WTC11 (cell line): ENCODE data around the gene GTF2H4. TPM values are rescaled to one million over a fixed set of nuclear protein-coding genes. Genes with fewer than 3 reads are reported as not detected.
"Not testable (repeated sequence)": the region's sequence is repeated elsewhere in the genome, so short reads cannot be mapped to it uniquely, and the experiment has no call there.

Experiments used
- ATAC-seq: fragments of 200-7000 bp; cut with Tn5 transposase; 2 replicates; pipeline ENCODE4 v1.10.0; 2021; ENCODE audit warnings: mild to moderate bottlenecking, moderate library complexity
- CTCF ChIA-PET: fragments of 300-600 bp; sonication (Branson Sonifier 250); formaldehyde crosslinking; loops from one replicate; lab custom pipeline; 2021; ENCODE audit warnings: antibody characterized with exemption; lab: Charles Lee
- POLR2A ChIA-PET: fragments of 350-600 bp; sonication (Branson Sonifier 250); formaldehyde crosslinking; loops from one replicate; lab custom pipeline; 2021; ENCODE audit warnings: antibody characterized with exemption; lab: Charles Lee
- DNase-seq: peaks from one replicate; pipeline ENCODE4 v3.0.0; 2021; ENCODE audit warnings: low spot score
- H3K27ac Mint-ChIP-seq: 2 replicates; pipeline ENCODE4 v1.8.0; 2021; ENCODE audit warnings: mixed read lengths
- H3K27me3 Mint-ChIP-seq: 2 replicates; pipeline ENCODE4 v1.8.0; 2021; ENCODE audit warnings: low read depth, mild to moderate bottlenecking, moderate library complexity, mixed read lengths
- H3K36me3 Mint-ChIP-seq: 2 replicates; pipeline ENCODE4 v1.8.0; 2021; ENCODE audit warnings: mixed read lengths
- H3K4me1 Mint-ChIP-seq: 2 replicates; pipeline ENCODE4 v1.8.0; 2022; ENCODE audit warnings: mixed read lengths
- H3K4me3 Mint-ChIP-seq: 2 replicates; pipeline ENCODE4 v1.8.0; 2021; ENCODE audit warnings: mild to moderate bottlenecking, moderate library complexity, mixed read lengths
- H3K9me3 Mint-ChIP-seq: 2 replicates; pipeline ENCODE4 v1.8.0; 2021; ENCODE audit warnings: mixed read lengths
- AR ChIP-seq: fragments of 250-450 bp; sonication (Bioruptor Pico); IDR thresholded peaks from 2 replicates; pipeline ENCODE4 v1.9.0; 2021; ENCODE audit warnings: mild to moderate bottlenecking
- E2F5 ChIP-seq: sonication (generic); formaldehyde crosslinking; IDR thresholded peaks from 2 replicates; pipeline ENCODE4 v1.8.1; 2022; ENCODE audit warnings: mild to moderate bottlenecking, moderate library complexity, missing genetic modification reagents
- ELF4 ChIP-seq: sonication (generic); formaldehyde crosslinking; IDR thresholded peaks from 2 replicates; pipeline ENCODE4 v1.8.1; 2022; ENCODE audit warnings: low read depth, mild to moderate bottlenecking, moderate library complexity, missing genetic modification reagents
- FOXP1 ChIP-seq: sonication (generic); formaldehyde crosslinking; IDR thresholded peaks from 2 replicates; pipeline ENCODE4 v1.8.0; 2022; ENCODE audit warnings: missing genetic modification reagents, mild to moderate bottlenecking, moderate library complexity, borderline replicate concordance
- HMGA2 ChIP-seq: fragments of 250-450 bp; sonication (Bioruptor Pico); IDR thresholded peaks from 2 replicates; pipeline ENCODE4 v1.4.0; 2021; ENCODE audit warnings: mild to moderate bottlenecking, moderate library complexity
- JAZF1 ChIP-seq: fragments of 250-450 bp; sonication (Bioruptor Pico); IDR thresholded peaks from 2 replicates; pipeline ENCODE4 v1.9.0; 2021; ENCODE audit warnings: moderate library complexity, mild to moderate bottlenecking, inconsistent platforms
- NR1H2 ChIP-seq: sonication (generic); formaldehyde crosslinking; IDR thresholded peaks from 2 replicates; pipeline ENCODE4 v1.9.0; 2021; ENCODE audit warnings: mild to moderate bottlenecking, moderate library complexity, missing genetic modification reagents
- NR3C1 ChIP-seq: sonication (generic); formaldehyde crosslinking; conservative IDR thresholded peaks from 2 replicates; pipeline ENCODE4 v1.8.1; 2023; ENCODE audit warnings: low read depth, mild to moderate bottlenecking, missing genetic modification reagents
- RELA ChIP-seq: sonication (generic); formaldehyde crosslinking; IDR thresholded peaks from 2 replicates; pipeline ENCODE4 v1.8.1; 2022; ENCODE audit warnings: missing genetic modification reagents, mild to moderate bottlenecking, borderline replicate concordance
- SOX15 ChIP-seq: fragments of 250-450 bp; sonication (Bioruptor Pico); IDR thresholded peaks from 2 replicates; pipeline ENCODE4 v1.9.0; 2021; ENCODE audit warnings: mild to moderate bottlenecking
- TEAD4 ChIP-seq: sonication (generic); formaldehyde crosslinking; IDR thresholded peaks from 2 replicates; pipeline ENCODE4 v1.8.0; 2022; ENCODE audit warnings: mild to moderate bottlenecking, missing genetic modification reagents
- TP53 ChIP-seq: sonication (generic); formaldehyde crosslinking; IDR thresholded peaks from 2 replicates; pipeline ENCODE4 v1.8.1; 2023; ENCODE audit warnings: mild to moderate bottlenecking, missing genetic modification reagents
- ZNF121 ChIP-seq: sonication (generic); formaldehyde crosslinking; IDR thresholded peaks from 2 replicates; pipeline ENCODE4 v1.8.0; 2023; ENCODE audit warnings: missing genetic modification reagents
- ZNF317 ChIP-seq: sonication (generic); formaldehyde crosslinking; IDR thresholded peaks from 2 replicates; pipeline ENCODE4 v1.8.1; 2023; ENCODE audit warnings: low read depth, mild to moderate bottlenecking, moderate library complexity, missing genetic modification reagents, borderline replicate concordance
- ZNF671 ChIP-seq: fragments of 250-450 bp; sonication (Bioruptor Pico); IDR thresholded peaks from 2 replicates; pipeline ENCODE4 v1.8.0; 2021; ENCODE audit warnings: mild to moderate bottlenecking
- total RNA-seq: library from RNA; stranded (reverse); gene quantifications from 3 replicates; pipeline ENCODE4 v1.2.3, GENCODE V29; 2021
- TF ChIP-seq, protein P1 (sequence below): sonication (generic); formaldehyde crosslinking; IDR thresholded peaks from 2 replicates; pipeline ENCODE4 v1.8.0; 2022; ENCODE audit warnings: mild to moderate bottlenecking, missing genetic modification reagents
- TF ChIP-seq, protein P2 (sequence below): sonication (generic); formaldehyde crosslinking; IDR thresholded peaks from 2 replicates; pipeline ENCODE4 v1.8.1; 2022; ENCODE audit warnings: low read depth, missing genetic modification reagents, borderline replicate concordance

The GTF2H4 gene
- total RNA-seq, 1 experiment from 2014 or later = 49.2 TPM

GRCh38 chr6:30918670-30919069, 10.7 kb downstream of the GTF2H4 start (continued):
- no peak for TF ChIP-seq E2F5 (CRISPR knock-in tag)

DNA sequence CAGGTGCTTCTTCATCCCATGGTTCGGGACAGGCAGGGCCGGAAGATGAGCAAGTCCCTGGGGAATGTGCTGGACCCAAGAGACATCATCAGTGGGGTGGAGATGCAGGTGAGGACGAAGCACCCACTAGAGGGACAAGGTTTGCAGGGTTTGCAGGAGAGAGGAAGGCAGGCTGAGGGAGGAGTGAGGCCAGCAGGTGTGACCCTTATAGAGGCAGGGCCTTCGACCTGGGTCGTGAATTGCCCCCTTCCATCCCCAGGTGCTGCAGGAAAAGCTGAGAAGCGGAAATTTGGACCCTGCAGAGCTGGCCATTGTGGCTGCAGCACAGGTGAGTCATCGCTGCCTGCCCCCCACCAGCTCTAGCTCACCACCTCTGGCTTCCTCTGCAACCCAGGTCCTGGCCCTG, 14.4 kb downstream of the GTF2H4 start:
- H3K36me3 Mint-ChIP-seq = peaks cover 63% of the 10 kb centered on the region
- ATAC-seq = no peak

DNA sequence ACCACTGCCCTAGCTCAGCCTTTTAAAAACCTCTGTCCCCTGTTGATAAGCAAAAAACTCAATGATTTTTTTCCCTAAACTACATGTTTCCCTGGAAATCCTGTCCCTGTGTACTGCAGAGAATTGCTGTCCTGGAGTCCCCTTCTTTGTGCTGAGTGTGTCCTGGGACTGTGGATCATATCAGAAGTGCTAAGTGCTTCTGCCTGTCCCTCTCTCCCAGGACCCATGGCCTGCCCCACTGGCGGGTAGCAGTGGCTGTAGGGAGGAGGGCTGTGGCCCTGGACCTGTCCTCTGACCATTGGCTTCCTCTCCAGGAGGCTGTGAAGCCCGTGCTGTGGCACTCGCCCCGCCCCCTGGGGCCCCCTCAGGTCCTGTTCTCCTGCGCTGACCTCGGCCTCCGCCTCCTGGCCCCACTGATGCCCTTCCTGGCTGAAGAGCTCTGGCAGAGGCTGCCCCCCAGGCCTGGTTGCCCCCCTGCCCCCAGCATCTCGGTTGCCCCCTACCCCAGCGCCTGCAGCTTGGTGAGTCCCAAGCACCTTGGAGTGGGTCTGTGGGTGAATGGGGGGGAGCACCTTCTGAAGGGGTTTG, 16.1 kb downstream of the GTF2H4 start:
- POLR2A ChIA-PET, H3K27me3 Mint-ChIP-seq, H3K4me1 Mint-ChIP-seq, H3K27ac Mint-ChIP-seq, H3K4me3 Mint-ChIP-seq, DNase-seq, ATAC-seq: not testable (repeated sequence)
- CTCF ChIA-PET = interaction anchor here (1.5 kb wide), 1 partner anchor 18 kb away, joined by 6 read pairs; no protein-coding TSS in a partner anchor
- Mint-ChIP-seq H3K36me3 (peaks cover 66% of the 10 kb centered on the region), H3K9me3 (peaks cover 16% of the 10 kb centered on the region)

More for the DNA sequence above, 14.4 kb downstream of the GTF2H4 start:
- no peak overlapping the region for H3K27ac Mint-ChIP-seq
- no peaks in the 10 kb centered on the region for H3K27me3 Mint-ChIP-seq
- ChIA-PET POLR2A (interaction anchor here (0.6 kb wide), 1 partner anchor 69 kb away, joined by 3 read pairs; no protein-coding TSS in a partner anchor), CTCF (interaction anchor here (1.5 kb wide), 1 partner anchor 20 kb away, joined by 6 read pairs; no protein-coding TSS in a partner anchor)
- no peak for DNase-seq
- no peak for TF ChIP-seq ZNF121 (CRISPR knock-in tag)
- no peak for TF ChIP-seq AR
- no peak for TF ChIP-seq NR1H2
- TF ChIP-seq JAZF1 (CRISPR knock-in tag) = no peak
- TF ChIP-seq, protein P1, sequence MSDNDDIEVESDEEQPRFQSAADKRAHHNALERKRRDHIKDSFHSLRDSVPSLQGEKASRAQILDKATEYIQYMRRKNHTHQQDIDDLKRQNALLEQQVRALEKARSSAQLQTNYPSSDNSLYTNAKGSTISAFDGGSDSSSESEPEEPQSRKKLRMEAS (CRISPR knock-in tag) = no peak
- H3K9me3 Mint-ChIP-seq = no peaks in the 10 kb centered on the region
- H3K4me3 Mint-ChIP-seq = no peak overlapping the region
- 0 out of 2 replicates have a peak, but pooled peaks cover 3% of the 10 kb centered on the region for H3K4me1 Mint-ChIP-seq

DNA sequence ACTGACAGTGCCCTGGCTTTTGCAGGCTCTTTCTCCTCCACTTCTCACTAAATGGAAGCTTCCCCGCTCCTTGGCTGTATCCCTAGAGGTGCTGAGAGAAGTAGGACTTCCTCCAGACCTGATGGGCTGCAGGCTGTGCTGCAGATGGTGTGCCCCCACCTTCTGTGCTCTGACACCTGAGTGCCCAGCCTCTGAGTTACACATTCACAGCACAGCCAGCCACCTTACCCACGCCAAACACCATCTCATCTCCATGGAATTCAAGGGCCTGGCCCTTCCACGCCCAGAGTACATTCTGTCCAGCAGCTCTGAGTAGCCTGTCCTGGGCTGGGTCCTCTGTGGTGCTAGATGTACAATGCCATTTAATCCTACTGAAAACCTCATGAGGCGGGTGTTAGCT, 18.6 kb downstream of the GTF2H4 start:
- Mint-ChIP-seq H3K4me1 (peaks cover 7% of the 10 kb centered on the region; the same call in 1 of the 2 replicates), H3K27me3 (no peaks in the 10 kb centered on the region), H3K36me3 (peaks cover 54% of the 10 kb centered on the region), H3K27ac (no peak overlapping the region), H3K9me3 (peaks cover 19% of the 10 kb centered on the region), H3K4me3 (no peak overlapping the region)
- ChIA-PET CTCF (interaction anchor here (1.0 kb wide), 1 partner anchor 12 kb away, joined by 3 read pairs; the partner anchor contains the start of gene VARS2), POLR2A (no interaction called here)
- ATAC-seq (no peak), DNase-seq (no peak)
- no peak for TF ChIP-seq HMGA2 (CRISPR knock-in tag)
- no peak for TF ChIP-seq ZNF671 (CRISPR knock-in tag)
- TF ChIP-seq TEAD4 (CRISPR knock-in tag) = no peak
- TF ChIP-seq, protein P2, sequence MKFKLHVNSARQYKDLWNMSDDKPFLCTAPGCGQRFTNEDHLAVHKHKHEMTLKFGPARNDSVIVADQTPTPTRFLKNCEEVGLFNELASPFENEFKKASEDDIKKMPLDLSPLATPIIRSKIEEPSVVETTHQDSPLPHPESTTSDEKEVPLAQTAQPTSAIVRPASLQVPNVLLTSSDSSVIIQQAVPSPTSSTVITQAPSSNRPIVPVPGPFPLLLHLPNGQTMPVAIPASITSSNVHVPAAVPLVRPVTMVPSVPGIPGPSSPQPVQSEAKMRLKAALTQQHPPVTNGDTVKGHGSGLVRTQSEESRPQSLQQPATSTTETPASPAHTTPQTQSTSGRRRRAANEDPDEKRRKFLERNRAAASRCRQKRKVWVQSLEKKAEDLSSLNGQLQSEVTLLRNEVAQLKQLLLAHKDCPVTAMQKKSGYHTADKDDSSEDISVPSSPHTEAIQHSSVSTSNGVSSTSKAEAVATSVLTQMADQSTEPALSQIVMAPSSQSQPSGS (CRISPR knock-in tag) = no peak
- TF ChIP-seq SOX15 (CRISPR knock-in tag) = no peak
- TF ChIP-seq NR3C1 = no peak
- no peak for TF ChIP-seq ELF4 (CRISPR knock-in tag)
- no peak for TF ChIP-seq TP53
- no peak for TF ChIP-seq ZNF121 (CRISPR knock-in tag)
- no peak for TF ChIP-seq FOXP1 (CRISPR knock-in tag)
- no peak for TF ChIP-seq RELA
- TF ChIP-seq ZNF317 = no peak

DNA sequence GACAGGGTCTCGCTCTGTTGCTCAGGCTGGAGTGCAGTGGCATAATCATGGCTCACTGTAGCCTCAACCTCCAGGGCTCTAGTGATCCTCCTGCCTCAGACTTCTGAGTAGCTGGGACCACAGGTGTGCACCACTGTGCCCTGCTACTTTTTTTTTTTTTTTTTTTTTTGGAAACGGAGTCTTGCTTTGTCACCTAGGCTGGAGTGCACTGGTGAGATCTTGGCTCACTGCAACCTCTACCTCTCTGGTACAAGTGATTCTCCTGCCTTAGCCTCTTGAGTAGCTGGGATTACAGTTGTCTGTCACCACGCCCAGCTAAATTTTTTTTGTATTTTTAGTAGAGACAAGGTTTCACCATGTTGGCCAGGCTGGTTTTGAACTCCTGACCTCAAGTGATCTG, 19.1 kb downstream of the GTF2H4 start:
- ChIA-PET CTCF (interaction anchor here (1.0 kb wide), 1 partner anchor 13 kb away, joined by 3 read pairs; the partner anchor contains the start of gene VARS2), POLR2A (interaction anchor here (0.7 kb wide), 1 partner anchor 107 kb away, joined by 3 read pairs; no protein-coding TSS in a partner anchor)
- not testable (repeated sequence) for H3K4me3 Mint-ChIP-seq, DNase-seq, ATAC-seq, H3K27ac Mint-ChIP-seq, H3K27me3 Mint-ChIP-seq
- peaks cover 11% of the 10 kb centered on the region; the same call in 1 of the 2 replicates for H3K4me1 Mint-ChIP-seq
- H3K9me3 Mint-ChIP-seq = peaks cover 19% of the 10 kb centered on the region
- peaks cover 53% of the 10 kb centered on the region for H3K36me3 Mint-ChIP-seq
